ENCODE data around the gene HPCAL1. TPM values are rescaled to one million over a fixed set of nuclear protein-coding genes. Genes with fewer than 3 reads are reported as not detected.
A peak's percentile ranks its signal among the peaks of the same experiment; 100 is the strongest.

Gene HPCAL1
- total and polyA plus RNA-seq, 2 of the 8 experiments (the other 6 are each of a cell fraction or from before 2014, with no cell fraction given), result 5.8 to 8.6 TPM

DNA sequence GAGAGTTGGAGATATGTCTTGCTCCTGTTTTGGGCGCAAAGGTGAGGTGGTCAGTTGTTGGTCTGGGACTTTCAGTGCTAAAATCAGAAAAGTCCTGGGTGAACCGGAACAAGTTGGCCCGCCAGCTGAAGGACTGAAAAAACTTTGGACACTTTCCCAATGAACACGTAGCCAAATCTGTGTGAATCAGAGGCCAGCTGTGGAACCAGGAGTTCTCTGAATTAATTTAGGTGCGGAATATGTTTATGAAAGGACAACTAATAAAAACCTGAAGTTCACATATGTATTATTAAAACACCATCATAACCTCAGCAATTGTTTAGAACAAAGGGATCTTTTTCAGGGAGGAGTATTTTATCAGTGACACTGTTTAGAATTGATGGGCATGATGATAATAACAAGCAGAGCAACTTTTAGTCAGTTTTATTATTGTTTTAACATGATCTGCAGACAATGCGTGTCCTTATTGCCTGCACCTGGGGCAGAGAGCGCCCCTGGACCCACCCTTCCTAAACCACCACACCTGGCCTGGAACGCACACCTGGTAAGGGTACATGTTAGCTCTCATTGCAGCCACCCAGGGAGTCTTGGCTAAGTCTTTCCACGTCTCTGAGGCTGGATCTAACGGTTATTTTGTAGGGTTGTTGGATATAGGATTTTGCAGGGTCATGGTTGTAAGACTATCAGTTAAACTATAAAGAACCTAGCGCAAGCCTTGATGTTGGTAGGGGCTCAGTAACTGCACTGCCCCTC lies 155.3 kb downstream of the HPCAL1 start:
- Histone ChIP-seq H3K18ac (ENCODE audit: extremely low read depth, low read length) (no peak overlapping the region), H3K79me2 (ENCODE audit: control insufficient read depth in 1 of 2, insufficient read depth in 2 of 2, low read length in 2 of 2) (no peaks in the 10 kb centered on the region), H3K27ac (ENCODE audit: low read depth, low read length) (no peak overlapping the region), H3K4me2 (ENCODE audit: insufficient read depth in 1 of 2, low read depth in 2 of 2, low read length in 2 of 2) (no peak overlapping the region), H3K36me3 (ENCODE audit: control insufficient read depth in 2 of 4, insufficient read depth in 4 of 4, low read length in 3 of 4) (no peaks in the 10 kb centered on the region), H4K91ac (replicated peaks; ENCODE audit: insufficient read length, low read length) (no peak overlapping the region), H3K56ac (replicated peaks; ENCODE audit: insufficient read length, low read depth, low read length) (no peak overlapping the region), H3K4ac (replicated peaks; ENCODE audit: insufficient read length, low read depth, low read length) (no peak overlapping the region), H2BK20ac (ENCODE audit: low read length) (no peak overlapping the region), H4K20me1 (replicated peaks in 1 of 2; ENCODE audit: control insufficient read depth in 1 of 2, insufficient read depth in 2 of 2, low read length in 2 of 2) (no peaks in the 10 kb centered on the region), H2AFZ (ENCODE audit: low read length) (no peak overlapping the region), H3K23ac (ENCODE audit: insufficient read length) (no peak overlapping the region), H2AK5ac (ENCODE audit: low read depth, low read length) (no peak overlapping the region), H3K4me3 (ENCODE audit: extremely low read depth in 1 of 4, insufficient read depth in 2 of 4, low read depth in 3 of 4, low read length in 4 of 4) (no peak overlapping the region), H2BK5ac (ENCODE audit: low read depth, low read length) (no peak overlapping the region), H4K5ac (ENCODE audit: insufficient read length, low read depth, low read length) (no peak overlapping the region), H3K9ac (replicated peaks in 1 of 4; ENCODE audit: extremely low read depth in 1 of 4, low read depth in 3 of 4, low read length in 3 of 4) (no peak overlapping the region; a peak in 1 of 7 replicates), H3K9me3 (ENCODE audit: insufficient read depth in 2 of 2, low read depth in 1 of 2, low read length in 1 of 2) (no peaks in the 10 kb centered on the region), H2BK12ac (ENCODE audit: low read depth, low read length) (no peak overlapping the region), H3K27me3 (replicated peaks in 1 of 4; ENCODE audit: control insufficient read depth in 3 of 4, extremely low read depth in 1 of 4, insufficient read depth in 3 of 4, low read length in 3 of 4) (no peaks in the 10 kb centered on the region), H4K8ac (ENCODE audit: extremely low read depth, insufficient read depth, low read length) (peak overlapping the region; percentile 51), H2BK15ac (ENCODE audit: low read length) (no peak overlapping the region), H3K4me1 (replicated peaks in 1 of 4; ENCODE audit: control insufficient read depth in 3 of 4, insufficient read depth in 4 of 4, low read length in 3 of 4) (no peaks in the 10 kb centered on the region; a peak in 1 of 7 replicates), H2BK120ac (replicated peaks; ENCODE audit: low read depth, low read length) (no peak overlapping the region), H3K23me2 (ENCODE audit: low read depth, low read length) (no peaks in the 10 kb centered on the region), H3K14ac (ENCODE audit: insufficient read length) (no peak overlapping the region), H3K79me1 (ENCODE audit: low read depth, low read length) (no peaks in the 10 kb centered on the region)
- TF ChIP-seq NRF1 (IDR thresholded peaks at IDR 0.05; ENCODE audit: low read depth, low read length), result no peak
- no peak for TF ChIP-seq SIX5 (IDR thresholded peaks at IDR 0.05; ENCODE audit: low read depth, low read length)
- TF ChIP-seq SIN3A (conservative IDR thresholded peaks at IDR 0.05 in 1 of 2, IDR thresholded peaks at IDR 0.05 in 1 of 2; ENCODE audit: low read depth in 1 of 2, low read length in 2 of 2), result no peak
- ChIA-PET CTCF (ENCODE audit: partially characterized antibody) (interaction anchor here (0.6 to 1.6 kb wide), 2 partner anchors 48 to 1207 kb away, joined by 3 to 4 read pairs; no protein-coding TSS in a partner anchor), POLR2A (ENCODE audit: partially characterized antibody) (no interaction called here)
- 82% methylated on average over 11 of the region's 11 CpGs; no CpG with 5 or more reads in 1 of the 2 experiments for WGBS, 2 experiments (ENCODE audit: extremely low coverage in 1 of 2, insufficient coverage in 1 of 2, insufficient read length in 1 of 2, insufficient replicate concordance in 2 of 2, low coverage in 1 of 2, low lambda C conversion rate in 2 of 2, missing lambda C conversion rate in 1 of 2)
- FAIRE-seq, result no peak
- DNase-seq (ENCODE audit: low read depth in 1 of 2, low spot score in 2 of 2), result no peak
